Measurements from ENCODE around the gene PIGBOS1. TPM values are rescaled to one million over a fixed set of nuclear protein-coding genes. Genes with fewer than 3 reads are reported as not detected.

Gene PIGBOS1
- total and polyA plus RNA-seq, 10 donors: 8.9 to 32.9 (median 17.5) TPM

GRCh38 chr15:55327387-55327786, 8.5 kb upstream of the PIGBOS1 start:
- intact Hi-C loops (cut with DNase I; ENCODE audit: low total_unique reads): no loop called here
- Histone ChIP-seq H3K4me3 (no peak overlapping the region), H3K27me3 (replicated peaks in 1 of 7) (no peaks in the 10 kb centered on the region), H3K9me3 (no peaks in the 10 kb centered on the region), H3K4me1 (peaks cover 0 to 36% (median 16%) of the 10 kb centered on the region in 6 donors), H3K36me3 (peaks cover 0 to 79% (median 33%) of the 10 kb centered on the region in 6 donors), H3K27ac (peak overlapping the region in 2 of 8 donors; percentile 9 to 21)
- TF ChIP-seq POLR2AphosphoS5 (IDR thresholded peaks at IDR 0.05): no peak
- TF ChIP-seq POLR2A (IDR thresholded peaks at IDR 0.05): no peak
- 41 to 80% (median 56%) methylated on average over 1 of the region's 1 CpG for WGBS, 5 donors
- no peak for DNase-seq

GRCh38 chr15:55322467-55322866, 3.5 kb upstream of the PIGBOS1 start:
- Histone ChIP-seq H3K36me3 (peaks cover 0 to 31% (median 7%) of the 10 kb centered on the region in 6 donors), H3K27ac (peak overlapping the region in 6 of 8 donors; percentile 20 to 71 (median 46)), H3K4me1 (peaks cover 21 to 77% (median 51%) of the 10 kb centered on the region in 6 donors), H3K27me3 (replicated peaks in 1 of 7) (no peaks in the 10 kb centered on the region), H3K4me3 (no peak overlapping the region), H3K9me3 (no peaks in the 10 kb centered on the region)
- WGBS, 5 donors: 55 to 85% (median 76%) methylated on average over 5 of the region's 5 CpGs
- TF ChIP-seq CTCF (IDR thresholded peaks at IDR 0.05 in 8 of 11, conservative IDR thresholded peaks at IDR 0.05 in 3 of 11): no peak
- TF ChIP-seq POLR2AphosphoS5 (IDR thresholded peaks at IDR 0.05): no peak
- no peak for TF ChIP-seq POLR2A (IDR thresholded peaks at IDR 0.05)
- intact Hi-C loops (cut with DNase I; ENCODE audit: low total_unique reads): no loop called here
- no peak for DNase-seq

- TF ChIP-seq CTCF (IDR thresholded peaks at IDR 0.05 in 8 of 11, conservative IDR thresholded peaks at IDR 0.05 in 3 of 11): no peak
- no peak for TF ChIP-seq POLR2A (IDR thresholded peaks at IDR 0.05)
- TF ChIP-seq POLR2AphosphoS5 (IDR thresholded peaks at IDR 0.05): no peak
- intact Hi-C loops (cut with DNase I; ENCODE audit: low total_unique reads): no loop called here
- WGBS, 5 donors: 85 to 93% (median 86%) methylated on average over 1 of the region's 1 CpG
- Histone ChIP-seq H3K4me3 (no peak overlapping the region), H3K36me3 (peaks cover 0 to 30% (median 7%) of the 10 kb centered on the region in 6 donors), H3K9me3 (no peaks in the 10 kb centered on the region), H3K4me1 (peaks cover 29 to 84% (median 64%) of the 10 kb centered on the region in 6 donors), H3K27me3 (replicated peaks in 1 of 7) (no peaks in the 10 kb centered on the region), H3K27ac (no peak overlapping the region)
- DNase-seq: no peak
Observed at GRCh38 chr15:55320963-55321362, 2.0 kb upstream of the PIGBOS1 start.

- peaks cover 0 to 22% (median 2%) of the 10 kb centered on the region in 6 donors for H3K36me3 ChIP-seq
- H3K4me3 ChIP-seq: peak overlapping the region in 6 of 8 donors; percentile 2 to 87 (median 64)
- TF ChIP-seq POLR2AphosphoS5 (IDR thresholded peaks at IDR 0.05) (no peak), CTCF (IDR thresholded peaks at IDR 0.05 in 8 of 11, conservative IDR thresholded peaks at IDR 0.05 in 3 of 11) (no peak), POLR2A (IDR thresholded peaks at IDR 0.05) (no peak)
- intact Hi-C loops (cut with DNase I; ENCODE audit: low total_unique reads): no loop called here
- WGBS, 5 donors: 25 to 40% (median 34%) methylated on average over 2 of the region's 2 CpGs
- peak overlapping the region in 6 of 8 donors; percentile 16 to 96 (median 95) for H3K27ac ChIP-seq
- no peak for DNase-seq
- H3K4me1 ChIP-seq: peaks cover 29 to 92% (median 70%) of the 10 kb centered on the region in 6 donors
- H3K27me3 ChIP-seq (replicated peaks in 1 of 7): no peaks in the 10 kb centered on the region
- no peaks in the 10 kb centered on the region for H3K9me3 ChIP-seq
Observed at GRCh38 chr15:55320238-55320550, 1.3 kb upstream of the PIGBOS1 start.
